ENCODE data around the gene ZNF12. TPM values are rescaled to one million over a fixed set of nuclear protein-coding genes. Genes with fewer than 3 reads are reported as not detected.

Gene ZNF12
- total and polyA plus RNA-seq, 2 donors, result 21.5 to 24.7 TPM

GRCh38 chr7:6646465-6646864 is 60.3 kb downstream of the ZNF12 start:
- H3K27me3 ChIP-seq (ENCODE audit: control insufficient read depth in 2 of 2, insufficient read depth in 1 of 2, low read length in 1 of 2), result no peaks in the 10 kb centered on the region
- no peak overlapping the region for H3K27ac ChIP-seq (ENCODE audit: low read depth in 1 of 2, low read length in 1 of 2)
- peaks cover under 1 to 19% of the 10 kb centered on the region in 2 donors for H3K9me3 ChIP-seq (ENCODE audit: control insufficient read depth in 2 of 2, insufficient read depth in 1 of 2, low read length in 1 of 2)
- no peak for DNase-seq (ENCODE audit: low read depth in 6 of 9, low spot score in 9 of 9)
- H3K4me3 ChIP-seq (ENCODE audit: low read length in 2 of 2), result no peak overlapping the region
- 97% methylated on average over 8 of the region's 8 CpGs for WGBS
- peaks cover 71 to 96% of the 10 kb centered on the region in 2 donors for H3K36me3 ChIP-seq (ENCODE audit: control insufficient read depth in 2 of 2, insufficient read depth in 2 of 2, low read length in 1 of 2)
- H3K4me1 ChIP-seq (ENCODE audit: control insufficient read depth in 2 of 2, insufficient read depth in 2 of 2, low read length in 2 of 2), result no peaks in the 10 kb centered on the region

DNA sequence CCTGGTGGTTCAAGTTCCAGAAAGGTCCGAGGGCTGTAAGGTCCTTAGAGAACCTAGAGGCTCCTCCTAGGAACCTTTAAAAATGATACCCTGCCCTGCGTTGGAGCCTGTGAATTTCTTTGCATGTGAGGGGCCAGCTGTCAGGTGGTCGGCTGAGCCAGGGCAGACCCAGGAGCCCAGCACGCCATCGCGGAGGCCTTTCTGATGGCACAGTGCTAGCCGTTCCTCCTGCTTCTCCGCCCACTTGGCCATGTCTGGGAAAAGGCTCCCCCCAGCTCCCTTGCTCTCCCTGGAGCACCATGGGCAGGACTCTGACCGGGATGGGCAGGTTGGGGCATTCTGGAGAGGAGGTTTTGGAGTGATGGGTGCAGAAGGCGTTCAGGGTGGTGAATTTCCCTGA is 62.0 kb downstream of the ZNF12 start:
- no peak for DNase-seq (ENCODE audit: low read depth in 6 of 9, low spot score in 9 of 9)
- H3K9me3 ChIP-seq (ENCODE audit: control insufficient read depth in 2 of 2, insufficient read depth in 1 of 2, low read length in 1 of 2), result peaks cover 0 to 2% of the 10 kb centered on the region in 2 donors
- WGBS, result 98% methylated on average over 10 of the region's 10 CpGs
- no peaks in the 10 kb centered on the region for H3K27me3 ChIP-seq (ENCODE audit: control insufficient read depth in 2 of 2, insufficient read depth in 1 of 2, low read length in 1 of 2)
- H3K27ac ChIP-seq (ENCODE audit: low read depth in 1 of 2, low read length in 1 of 2), result no peak overlapping the region
- H3K4me3 ChIP-seq (ENCODE audit: low read length in 2 of 2), result no peak overlapping the region
- peaks cover 72 to 89% of the 10 kb centered on the region in 2 donors for H3K36me3 ChIP-seq (ENCODE audit: control insufficient read depth in 2 of 2, insufficient read depth in 2 of 2, low read length in 1 of 2)
- no peaks in the 10 kb centered on the region for H3K4me1 ChIP-seq (ENCODE audit: control insufficient read depth in 2 of 2, insufficient read depth in 2 of 2, low read length in 2 of 2)

GRCh38 chr7:6643915-6644625 is 62.7 kb downstream of the ZNF12 start:
- Histone ChIP-seq H3K4me3 (ENCODE audit: low read length in 2 of 2) (no peak overlapping the region), H3K27ac (ENCODE audit: low read depth in 1 of 2, low read length in 1 of 2) (no peak overlapping the region), H3K4me1 (ENCODE audit: control insufficient read depth in 2 of 2, insufficient read depth in 2 of 2, low read length in 2 of 2) (peaks cover 0 to under 1% of the 10 kb centered on the region in 2 donors), H3K9me3 (ENCODE audit: control insufficient read depth in 2 of 2, insufficient read depth in 1 of 2, low read length in 1 of 2) (no peaks in the 10 kb centered on the region), H3K36me3 (ENCODE audit: control insufficient read depth in 2 of 2, insufficient read depth in 2 of 2, low read length in 1 of 2) (peaks cover 70 to 87% of the 10 kb centered on the region in 2 donors), H3K27me3 (ENCODE audit: control insufficient read depth in 2 of 2, insufficient read depth in 1 of 2, low read length in 1 of 2) (no peaks in the 10 kb centered on the region)
- no peak for DNase-seq (ENCODE audit: low read depth in 6 of 9, low spot score in 9 of 9)
- 97% methylated on average over 21 of the region's 21 CpGs for WGBS

GRCh38 chr7:6642861-6643640 is 63.7 kb downstream of the ZNF12 start:
- no peak overlapping the region for H3K27ac ChIP-seq (ENCODE audit: low read depth in 1 of 2, low read length in 1 of 2)
- 96% methylated on average over 22 of the region's 22 CpGs for WGBS
- DNase-seq (ENCODE audit: low read depth in 6 of 9, low spot score in 9 of 9), result no peak
- H3K27me3 ChIP-seq (ENCODE audit: control insufficient read depth in 2 of 2, insufficient read depth in 1 of 2, low read length in 1 of 2), result no peaks in the 10 kb centered on the region
- peaks cover 0 to 6% of the 10 kb centered on the region in 2 donors for H3K9me3 ChIP-seq (ENCODE audit: control insufficient read depth in 2 of 2, insufficient read depth in 1 of 2, low read length in 1 of 2)
- peaks cover 66 to 77% of the 10 kb centered on the region in 2 donors for H3K36me3 ChIP-seq (ENCODE audit: control insufficient read depth in 2 of 2, insufficient read depth in 2 of 2, low read length in 1 of 2)
- H3K4me3 ChIP-seq (ENCODE audit: low read length in 2 of 2), result no peak overlapping the region
- peaks cover 9 to 10% of the 10 kb centered on the region in 2 donors for H3K4me1 ChIP-seq (ENCODE audit: control insufficient read depth in 2 of 2, insufficient read depth in 2 of 2, low read length in 2 of 2)

GRCh38 chr7:6642239-6642839 is 64.4 kb downstream of the ZNF12 start:
- H3K36me3 ChIP-seq (ENCODE audit: control insufficient read depth in 2 of 2, insufficient read depth in 2 of 2, low read length in 1 of 2), result peaks cover 63 to 70% of the 10 kb centered on the region in 2 donors

GRCh38 chr7:6641305-6642035 is 65.3 kb downstream of the ZNF12 start:
- H3K27ac ChIP-seq (ENCODE audit: low read depth in 1 of 2, low read length in 1 of 2), result no peak overlapping the region

More at GRCh38 chr7:6642239-6642839, 64.4 kb downstream of the ZNF12 start:
- WGBS, result 97% methylated on average over 24 of the region's 24 CpGs
- Histone ChIP-seq H3K9me3 (ENCODE audit: control insufficient read depth in 2 of 2, insufficient read depth in 1 of 2, low read length in 1 of 2) (peaks cover 0 to 6% of the 10 kb centered on the region in 2 donors), H3K27me3 (ENCODE audit: control insufficient read depth in 2 of 2, insufficient read depth in 1 of 2, low read length in 1 of 2) (no peaks in the 10 kb centered on the region), H3K4me3 (ENCODE audit: low read length in 2 of 2) (no peak overlapping the region), H3K4me1 (ENCODE audit: control insufficient read depth in 2 of 2, insufficient read depth in 2 of 2, low read length in 2 of 2) (peaks cover 11 to 12% of the 10 kb centered on the region in 2 donors), H3K27ac (ENCODE audit: low read depth in 1 of 2, low read length in 1 of 2) (no peak overlapping the region)
- no peak for DNase-seq (ENCODE audit: low read depth in 6 of 9, low spot score in 9 of 9)

DNA sequence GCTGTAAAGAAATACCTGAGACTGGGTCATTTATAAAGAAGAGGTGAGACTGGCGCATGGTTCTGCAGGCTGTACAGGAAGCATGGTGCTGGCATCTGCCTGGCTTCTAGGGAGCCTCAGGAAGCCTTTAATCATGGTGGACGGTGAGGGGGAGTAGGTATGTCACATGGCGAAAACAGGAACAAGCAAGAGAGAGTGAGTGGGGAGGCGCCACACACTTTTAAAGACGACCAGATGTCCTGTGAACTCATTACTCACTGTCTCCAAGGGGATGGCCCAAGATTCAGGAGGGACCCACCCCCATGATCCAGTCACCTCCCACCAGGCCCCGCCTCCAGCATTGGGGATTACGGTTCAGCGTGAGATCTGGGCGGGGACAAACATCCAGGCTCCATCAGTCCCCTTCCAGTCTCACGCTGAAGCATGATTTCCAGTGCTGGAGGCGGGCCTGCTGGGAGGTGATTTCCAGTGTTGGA is 66.5 kb downstream of the ZNF12 start:
- 92% methylated on average over 11 of the region's 11 CpGs for WGBS
- Histone ChIP-seq H3K4me3 (ENCODE audit: low read length in 2 of 2) (no peak overlapping the region), H3K9me3 (ENCODE audit: control insufficient read depth in 2 of 2, insufficient read depth in 1 of 2, low read length in 1 of 2) (peaks cover 0 to 6% of the 10 kb centered on the region in 2 donors), H3K36me3 (ENCODE audit: control insufficient read depth in 2 of 2, insufficient read depth in 2 of 2, low read length in 1 of 2) (peaks cover 52 to 54% of the 10 kb centered on the region in 2 donors), H3K27me3 (ENCODE audit: control insufficient read depth in 2 of 2, insufficient read depth in 1 of 2, low read length in 1 of 2) (no peaks in the 10 kb centered on the region), H3K4me1 (ENCODE audit: control insufficient read depth in 2 of 2, insufficient read depth in 2 of 2, low read length in 2 of 2) (peaks cover 13 to 18% of the 10 kb centered on the region in 2 donors), H3K27ac (ENCODE audit: low read depth in 1 of 2, low read length in 1 of 2) (no peak overlapping the region)
- DNase-seq (ENCODE audit: low read depth in 6 of 9, low spot score in 9 of 9), result no peak

More at GRCh38 chr7:6641305-6642035, 65.3 kb downstream of the ZNF12 start:
- peaks cover 13 to 16% of the 10 kb centered on the region in 2 donors for H3K4me1 ChIP-seq (ENCODE audit: control insufficient read depth in 2 of 2, insufficient read depth in 2 of 2, low read length in 2 of 2)
- no peak for DNase-seq (ENCODE audit: low read depth in 6 of 9, low spot score in 9 of 9)
- 97% methylated on average over 15 of the region's 15 CpGs for WGBS
- H3K4me3 ChIP-seq (ENCODE audit: low read length in 2 of 2), result no peak overlapping the region
- H3K9me3 ChIP-seq (ENCODE audit: control insufficient read depth in 2 of 2, insufficient read depth in 1 of 2, low read length in 1 of 2), result peaks cover 0 to 6% of the 10 kb centered on the region in 2 donors
- H3K27me3 ChIP-seq (ENCODE audit: control insufficient read depth in 2 of 2, insufficient read depth in 1 of 2, low read length in 1 of 2), result no peaks in the 10 kb centered on the region
- peaks cover 61% of the 10 kb centered on the region in 2 donors for H3K36me3 ChIP-seq (ENCODE audit: control insufficient read depth in 2 of 2, insufficient read depth in 2 of 2, low read length in 1 of 2)

- Histone ChIP-seq H3K36me3 (ENCODE audit: control insufficient read depth in 2 of 2, insufficient read depth in 2 of 2, low read length in 1 of 2) (peaks cover 46 to 49% of the 10 kb centered on the region in 2 donors), H3K27me3 (ENCODE audit: control insufficient read depth in 2 of 2, insufficient read depth in 1 of 2, low read length in 1 of 2) (no peaks in the 10 kb centered on the region)
Measured at GRCh38 chr7:6639627-6640026, 67.1 kb downstream of the ZNF12 start.

More at GRCh38 chr7:6639627-6640026, 67.1 kb downstream of the ZNF12 start:
- Histone ChIP-seq H3K9me3 (ENCODE audit: control insufficient read depth in 2 of 2, insufficient read depth in 1 of 2, low read length in 1 of 2) (peaks cover 0 to 6% of the 10 kb centered on the region in 2 donors), H3K27ac (ENCODE audit: low read depth in 1 of 2, low read length in 1 of 2) (no peak overlapping the region), H3K4me1 (ENCODE audit: control insufficient read depth in 2 of 2, insufficient read depth in 2 of 2, low read length in 2 of 2) (peaks cover 13 to 18% of the 10 kb centered on the region in 2 donors), H3K4me3 (ENCODE audit: low read length in 2 of 2) (no peak overlapping the region)
- 98% methylated on average over 11 of the region's 11 CpGs for WGBS
- no peak for DNase-seq (ENCODE audit: low read depth in 6 of 9, low spot score in 9 of 9)

Data from thymus (tissue), 11 donors.